Measurements from ENCODE around the gene EFCAB11.

EFCAB11 gene, protein sequence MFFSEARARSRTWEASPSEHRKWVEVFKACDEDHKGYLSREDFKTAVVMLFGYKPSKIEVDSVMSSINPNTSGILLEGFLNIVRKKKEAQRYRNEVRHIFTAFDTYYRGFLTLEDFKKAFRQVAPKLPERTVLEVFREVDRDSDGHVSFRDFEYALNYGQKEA

DNA sequence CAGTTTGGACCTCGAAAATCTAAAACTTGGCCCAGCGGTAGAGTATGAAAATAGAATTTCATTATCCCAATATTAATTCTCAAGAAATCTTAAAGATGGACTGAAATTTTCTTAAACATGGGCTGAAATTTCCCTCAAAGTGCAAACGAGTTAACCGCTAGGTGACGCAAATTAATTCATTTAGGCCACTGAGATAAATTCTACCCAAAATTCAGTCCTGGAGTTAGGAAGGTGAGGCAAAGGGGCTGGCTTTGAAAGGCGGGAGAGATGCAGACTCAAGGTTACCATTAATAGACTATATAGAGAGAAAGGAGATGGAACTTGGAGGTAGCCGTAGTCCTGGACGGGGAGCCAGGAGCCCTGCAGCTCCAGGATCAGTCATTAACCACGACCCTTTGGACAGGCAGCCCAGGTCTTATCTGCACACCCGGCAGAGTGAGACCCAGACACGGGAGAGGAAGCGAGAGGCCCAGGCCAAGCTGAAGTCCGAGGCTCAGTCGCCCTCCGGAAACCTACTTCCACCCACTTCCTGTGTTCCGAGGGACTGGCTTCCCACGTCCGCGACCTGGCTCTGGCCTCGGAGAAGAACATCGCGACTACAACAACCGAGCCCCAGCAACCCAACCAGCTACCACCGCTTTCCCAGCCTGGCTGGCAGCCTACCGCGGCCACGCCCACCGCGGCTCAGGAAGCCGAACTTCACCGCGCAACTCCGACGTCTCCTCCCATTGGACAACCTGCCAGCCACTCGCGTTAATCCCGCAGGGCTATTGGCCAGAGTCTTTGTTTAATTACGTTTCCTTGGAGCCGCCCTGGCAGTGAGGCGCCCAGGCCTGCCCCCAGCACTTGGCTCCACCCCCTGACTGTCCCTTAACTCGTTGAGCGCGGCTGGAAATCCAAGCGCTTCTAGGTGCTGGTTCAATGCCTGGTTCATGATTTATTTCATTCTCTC is at the start of gene EFCAB11:
Gene EFCAB11 (minus strand): TSS at position 661 of the 952 bp plus-strand sequence. CDS start 70 bp downstream, at position 591.
- H3K27ac ChIP-seq: peak within 1 kb of the TSS; percentile 92
- TF ChIP-seq ZFX (IDR thresholded peaks at IDR 0.05): peak; percentile 61
- TF ChIP-seq, protein P1, sequence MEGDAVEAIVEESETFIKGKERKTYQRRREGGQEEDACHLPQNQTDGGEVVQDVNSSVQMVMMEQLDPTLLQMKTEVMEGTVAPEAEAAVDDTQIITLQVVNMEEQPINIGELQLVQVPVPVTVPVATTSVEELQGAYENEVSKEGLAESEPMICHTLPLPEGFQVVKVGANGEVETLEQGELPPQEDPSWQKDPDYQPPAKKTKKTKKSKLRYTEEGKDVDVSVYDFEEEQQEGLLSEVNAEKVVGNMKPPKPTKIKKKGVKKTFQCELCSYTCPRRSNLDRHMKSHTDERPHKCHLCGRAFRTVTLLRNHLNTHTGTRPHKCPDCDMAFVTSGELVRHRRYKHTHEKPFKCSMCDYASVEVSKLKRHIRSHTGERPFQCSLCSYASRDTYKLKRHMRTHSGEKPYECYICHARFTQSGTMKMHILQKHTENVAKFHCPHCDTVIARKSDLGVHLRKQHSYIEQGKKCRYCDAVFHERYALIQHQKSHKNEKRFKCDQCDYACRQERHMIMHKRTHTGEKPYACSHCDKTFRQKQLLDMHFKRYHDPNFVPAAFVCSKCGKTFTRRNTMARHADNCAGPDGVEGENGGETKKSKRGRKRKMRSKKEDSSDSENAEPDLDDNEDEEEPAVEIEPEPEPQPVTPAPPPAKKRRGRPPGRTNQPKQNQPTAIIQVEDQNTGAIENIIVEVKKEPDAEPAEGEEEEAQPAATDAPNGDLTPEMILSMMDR (conservative IDR thresholded peaks at IDR 0.05): peak; percentile 52

DNA sequence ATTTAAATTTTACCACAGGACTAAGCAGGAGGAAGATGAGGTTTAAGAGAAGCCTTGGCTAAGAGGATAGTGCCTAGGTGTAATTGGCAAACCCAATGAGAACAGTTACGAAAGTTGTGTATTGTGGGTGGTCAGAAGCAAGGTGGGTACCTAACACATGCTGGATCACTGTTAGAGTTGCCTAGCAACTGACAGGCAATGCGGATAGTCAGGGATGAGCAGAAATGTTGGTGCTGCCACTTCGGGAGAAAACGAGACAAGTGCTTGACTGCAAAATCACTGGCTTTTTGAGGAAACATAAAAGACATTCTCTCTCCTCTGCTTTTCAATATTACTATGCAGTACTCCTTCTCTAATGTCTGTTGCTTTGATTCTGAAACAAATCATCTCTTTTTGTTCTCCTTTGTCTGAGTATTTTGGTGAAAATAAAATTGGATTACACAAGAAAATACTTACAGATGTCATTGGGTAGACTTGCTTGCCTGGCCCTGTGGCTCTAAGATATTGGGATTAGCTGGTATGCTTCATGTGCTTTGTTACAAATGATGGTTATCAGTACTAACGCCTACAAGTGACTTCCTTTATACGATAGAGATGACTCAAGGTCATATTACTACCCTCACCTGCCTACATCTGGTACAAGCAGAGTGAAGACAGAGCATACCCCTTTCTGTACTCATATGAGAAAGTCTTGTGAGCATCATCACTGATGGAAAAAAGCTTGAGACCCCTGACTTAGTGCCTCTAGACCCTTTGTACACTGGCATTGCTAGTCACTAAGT is 49.2 kb upstream of the EFCAB11 start:
- no peak for TF ChIP-seq ZFX (IDR thresholded peaks at IDR 0.05)
- TF ChIP-seq, protein P1 (conservative IDR thresholded peaks at IDR 0.05): no peak
- H3K27ac ChIP-seq: no peak overlapping the region

DNA sequence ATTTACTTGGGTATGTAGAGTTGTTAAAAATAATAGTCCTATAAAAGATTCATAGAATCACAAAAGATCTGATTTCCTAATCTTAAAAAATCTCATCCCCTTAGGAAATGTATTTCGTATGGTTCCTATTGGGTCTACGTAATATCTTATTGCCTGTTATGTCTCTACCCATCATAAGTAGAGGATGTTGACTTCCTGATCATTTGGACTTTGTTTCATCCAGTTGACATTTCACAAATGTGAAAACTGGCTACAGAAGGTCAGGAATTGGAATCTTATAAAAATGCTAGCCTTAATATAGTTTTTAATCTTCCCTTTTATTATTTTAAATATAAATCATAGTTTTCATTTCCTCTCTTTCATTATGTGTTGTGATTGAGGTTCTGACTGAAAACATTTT is 46.4 kb upstream of the EFCAB11 start:
- TF ChIP-seq, protein P1 (conservative IDR thresholded peaks at IDR 0.05): no peak
- TF ChIP-seq ZFX (IDR thresholded peaks at IDR 0.05): no peak
- no peak overlapping the region for H3K27ac ChIP-seq

DNA sequence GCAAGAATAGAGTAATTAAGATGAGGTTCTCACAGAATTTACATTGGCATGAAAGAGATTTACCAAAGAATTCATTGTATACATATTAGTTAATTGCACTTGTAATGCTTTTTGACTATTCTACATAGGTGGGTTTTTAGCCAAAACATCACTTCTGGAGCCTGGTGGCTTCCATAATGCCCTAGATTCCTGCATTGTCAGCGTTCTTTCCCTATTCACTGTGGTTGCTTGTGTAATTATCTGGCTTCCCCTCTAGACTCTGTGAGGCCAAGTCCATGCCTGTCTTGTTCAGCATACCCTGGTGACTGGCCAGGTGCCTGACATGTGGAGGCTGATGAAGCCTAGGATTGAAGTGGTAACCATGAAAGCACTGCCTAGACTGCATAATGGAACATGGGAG is 42.4 kb upstream of the EFCAB11 start:
- H3K27ac ChIP-seq: no peak overlapping the region; the same call in 1 of the 2 replicates
- TF ChIP-seq, protein P1 (conservative IDR thresholded peaks at IDR 0.05): no peak
- TF ChIP-seq ZFX (IDR thresholded peaks at IDR 0.05): no peak

DNA sequence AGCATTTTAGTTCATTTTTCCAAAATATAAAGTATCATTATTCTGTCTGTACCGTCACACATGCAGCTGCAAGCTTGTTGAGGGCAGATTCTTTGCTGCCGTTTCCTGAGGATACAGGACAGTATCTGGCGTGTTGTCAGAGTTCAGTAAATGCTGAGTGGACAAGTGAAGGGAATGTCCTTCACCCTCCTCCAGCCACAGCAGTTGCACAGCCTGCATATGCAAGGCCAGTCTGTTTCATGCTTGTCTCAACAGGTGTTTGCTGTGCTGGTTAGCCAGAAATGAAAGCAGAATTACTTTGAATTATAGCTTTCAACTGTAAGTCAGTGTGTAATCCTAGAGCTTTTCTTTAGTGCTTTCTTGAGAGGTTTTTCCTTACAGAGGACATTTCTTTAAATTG is 37.7 kb upstream of the EFCAB11 start:
- TF ChIP-seq, protein P1 (conservative IDR thresholded peaks at IDR 0.05): no peak
- no peak for TF ChIP-seq ZFX (IDR thresholded peaks at IDR 0.05)

DNA sequence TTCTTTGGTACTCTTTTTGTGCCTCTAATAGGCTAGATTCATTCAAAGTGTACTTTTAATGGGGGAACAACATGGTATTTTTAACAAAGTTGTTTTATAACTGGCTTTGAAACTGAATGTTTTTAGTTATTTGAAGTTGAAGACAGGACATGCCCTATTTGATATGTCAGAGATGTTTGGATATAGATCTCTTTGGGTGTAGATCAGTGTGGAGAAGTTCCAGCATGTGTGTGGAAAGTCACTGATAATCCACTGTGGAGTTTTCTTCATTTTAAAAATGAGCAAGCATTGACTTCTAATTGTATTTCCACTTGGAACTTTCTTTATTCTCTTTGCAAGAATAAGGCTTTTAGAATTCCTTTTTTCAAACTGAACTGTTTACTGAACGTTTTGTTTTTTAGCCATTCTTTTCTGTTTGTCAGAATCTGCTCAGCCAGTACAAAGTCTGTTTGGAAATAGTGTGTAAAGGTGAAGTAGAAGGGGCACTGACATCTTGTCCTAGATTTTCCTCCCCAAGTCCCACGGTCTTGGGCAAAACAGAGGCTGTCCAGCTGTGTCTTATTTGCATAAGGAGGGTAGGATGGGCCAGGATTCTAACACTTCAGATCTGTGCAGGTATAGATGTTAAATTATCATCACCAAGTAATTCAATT is 36.2 kb upstream of the EFCAB11 start:
- H3K27ac ChIP-seq: no peak overlapping the region

More for the DNA sequence above, 37.7 kb upstream of the EFCAB11 start:
- no peak overlapping the region for H3K27ac ChIP-seq

More for the DNA sequence above, 36.2 kb upstream of the EFCAB11 start:
- no peak for TF ChIP-seq ZFX (IDR thresholded peaks at IDR 0.05)
- TF ChIP-seq, protein P1 (conservative IDR thresholded peaks at IDR 0.05): no peak

Data from C4-2B (cell line).